SU-DHL-6 (cell line): ENCODE data around the gene PRDM13.

ENCODE experiments used
- CTCF ChIP-seq: fragments of 200-600 bp; sonication (generic); IDR thresholded peaks from one replicate; pipeline ENCODE4 v1.5.1; 2017; ENCODE audit warnings: antibody characterized with exemption, mild to moderate bottlenecking, low read length, moderate library complexity; ENCODE audit not compliant: insufficient read depth, poor library complexity, severe bottlenecking
- EZH2phosphoT487 ChIP-seq: fragments of 200-600 bp; sonication (generic), shearing (Covaris generic); conservative IDR thresholded peaks from 2 replicates; pipeline ENCODE4 v1.6.1; 2018; ENCODE audit warnings: mild to moderate bottlenecking, antibody characterized with exemption, low read length, moderate library complexity, mixed read lengths

- TF ChIP-seq CTCF (no peak), EZH2phosphoT487 (no peak)
Observed at GRCh38 chr6:99604166-99605073, 2.2 kb upstream of the PRDM13 start.
